ENCODE results near the gene KCNK3. TPM values are rescaled to one million over a fixed set of nuclear protein-coding genes. Genes with fewer than 3 reads are reported as not detected.

KCNK3 gene
- total RNA-seq, 1 donor from 2014 or later = 1.9 TPM

DNA sequence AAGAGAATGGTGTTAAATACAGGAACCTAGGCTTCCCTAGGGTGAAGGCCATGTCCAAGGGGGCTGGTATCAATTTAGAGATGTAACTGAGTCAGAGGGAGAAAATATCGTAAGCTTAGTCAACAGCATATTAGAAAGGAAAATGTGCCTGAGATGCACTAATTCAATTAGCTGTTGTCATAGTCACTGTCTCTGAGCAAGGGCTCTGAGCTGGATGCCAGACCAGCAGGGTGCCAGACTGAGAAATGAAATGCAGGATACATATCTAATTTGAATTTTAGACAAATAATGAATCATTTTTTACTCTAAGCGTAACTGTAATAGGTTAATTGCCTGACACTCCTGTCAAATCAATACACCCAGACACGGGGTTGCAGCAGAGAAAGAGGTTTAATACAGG is 60.1 kb downstream of the KCNK3 start:
- Histone ChIP-seq H3K79me2 (ENCODE audit: insufficient read depth, low read length) (no peaks in the 10 kb centered on the region), H3K9ac (ENCODE audit: low read length) (no peak overlapping the region), H3K27me3 (ENCODE audit: insufficient read depth, low read length) (no peaks in the 10 kb centered on the region), H3K36me3 (ENCODE audit: insufficient read depth, low read length) (no peaks in the 10 kb centered on the region), H3K27ac (ENCODE audit: low read depth, low read length) (no peak overlapping the region), H3K4me1 (ENCODE audit: insufficient read depth, low read length) (peaks cover 5% of the 10 kb centered on the region), H2AFZ (ENCODE audit: low read depth, low read length) (no peak overlapping the region), H4K20me1 (ENCODE audit: insufficient read depth, low read length) (no peaks in the 10 kb centered on the region), H3K4me2 (ENCODE audit: low read length) (no peak overlapping the region), H3K4me3 (ENCODE audit: insufficient read depth, low read depth, low read length) (no peak overlapping the region), H3K9me3 (ENCODE audit: insufficient read depth, low read depth, low read length) (no peaks in the 10 kb centered on the region)
- no peaks in the 10 kb centered on the region for H3K36me3 Mint-ChIP-seq (ENCODE audit: low read depth, unreplicated experiment)
- H3K27ac Mint-ChIP-seq (ENCODE audit: unreplicated experiment) = no peak overlapping the region
- H3K27me3 Mint-ChIP-seq (ENCODE audit: low read depth, unreplicated experiment) = peaks cover 2% of the 10 kb centered on the region
- H3K9me3 Mint-ChIP-seq (ENCODE audit: unreplicated experiment) = peaks cover 4% of the 10 kb centered on the region
- H3K4me3 Mint-ChIP-seq (ENCODE audit: unreplicated experiment) = no peak overlapping the region
- FAIRE-seq (no peak), DNase-seq (ENCODE audit: low read depth) (no peak)
- peaks cover 11% of the 10 kb centered on the region for H3K4me1 Mint-ChIP-seq (ENCODE audit: low read depth, unreplicated experiment)
- TF ChIP-seq, protein P1, sequence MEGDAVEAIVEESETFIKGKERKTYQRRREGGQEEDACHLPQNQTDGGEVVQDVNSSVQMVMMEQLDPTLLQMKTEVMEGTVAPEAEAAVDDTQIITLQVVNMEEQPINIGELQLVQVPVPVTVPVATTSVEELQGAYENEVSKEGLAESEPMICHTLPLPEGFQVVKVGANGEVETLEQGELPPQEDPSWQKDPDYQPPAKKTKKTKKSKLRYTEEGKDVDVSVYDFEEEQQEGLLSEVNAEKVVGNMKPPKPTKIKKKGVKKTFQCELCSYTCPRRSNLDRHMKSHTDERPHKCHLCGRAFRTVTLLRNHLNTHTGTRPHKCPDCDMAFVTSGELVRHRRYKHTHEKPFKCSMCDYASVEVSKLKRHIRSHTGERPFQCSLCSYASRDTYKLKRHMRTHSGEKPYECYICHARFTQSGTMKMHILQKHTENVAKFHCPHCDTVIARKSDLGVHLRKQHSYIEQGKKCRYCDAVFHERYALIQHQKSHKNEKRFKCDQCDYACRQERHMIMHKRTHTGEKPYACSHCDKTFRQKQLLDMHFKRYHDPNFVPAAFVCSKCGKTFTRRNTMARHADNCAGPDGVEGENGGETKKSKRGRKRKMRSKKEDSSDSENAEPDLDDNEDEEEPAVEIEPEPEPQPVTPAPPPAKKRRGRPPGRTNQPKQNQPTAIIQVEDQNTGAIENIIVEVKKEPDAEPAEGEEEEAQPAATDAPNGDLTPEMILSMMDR (IDR thresholded peaks at IDR 0.05; ENCODE audit: insufficient read depth, low read depth, low read length) = no peak
- no peak for TF ChIP-seq EZH2 (IDR thresholded peaks at IDR 0.05; ENCODE audit: insufficient read depth, low read length)

DNA sequence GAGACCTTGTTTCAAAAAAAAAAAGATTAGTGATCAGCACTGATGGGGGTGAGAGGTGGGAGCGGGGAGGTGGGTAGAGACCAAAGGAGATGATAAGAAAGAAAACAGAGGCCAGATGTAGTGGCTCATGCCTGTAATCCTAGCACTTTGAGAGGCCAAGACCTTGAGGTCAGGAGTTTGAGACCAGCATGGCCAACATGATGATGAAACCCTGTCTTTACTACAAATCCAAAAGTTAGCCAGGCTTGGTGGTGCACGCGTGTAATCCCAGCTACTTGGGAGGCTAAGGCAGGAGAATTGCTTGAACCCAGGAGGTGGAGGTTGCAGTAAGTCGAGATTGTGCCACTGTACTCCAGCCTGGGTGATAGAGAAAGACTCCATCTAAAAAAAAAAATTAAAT is 62.0 kb downstream of the KCNK3 start:
- H3K9me3 Mint-ChIP-seq (ENCODE audit: unreplicated experiment) = peaks cover 4% of the 10 kb centered on the region
- H3K4me1 ChIP-seq (ENCODE audit: insufficient read depth, low read length) = peaks cover 17% of the 10 kb centered on the region
- no peak overlapping the region for H3K27ac ChIP-seq (ENCODE audit: low read depth, low read length)
- H2AFZ ChIP-seq (ENCODE audit: low read depth, low read length) = no peak overlapping the region
- FAIRE-seq (no peak), DNase-seq (ENCODE audit: low read depth) (no peak)
- no peak overlapping the region for H3K4me3 Mint-ChIP-seq (ENCODE audit: unreplicated experiment)
- no peak overlapping the region for H3K4me2 ChIP-seq (ENCODE audit: low read length)
- no peaks in the 10 kb centered on the region for H3K36me3 Mint-ChIP-seq (ENCODE audit: low read depth, unreplicated experiment)
- H3K27me3 ChIP-seq (ENCODE audit: insufficient read depth, low read length) = no peaks in the 10 kb centered on the region
- H3K4me1 Mint-ChIP-seq (ENCODE audit: low read depth, unreplicated experiment) = peaks cover 23% of the 10 kb centered on the region
- H3K4me3 ChIP-seq (ENCODE audit: insufficient read depth, low read depth, low read length) = no peak overlapping the region
- peak overlapping the region; percentile 58 for H3K27ac Mint-ChIP-seq (ENCODE audit: unreplicated experiment)
- H3K36me3 ChIP-seq (ENCODE audit: insufficient read depth, low read length) = no peaks in the 10 kb centered on the region
- no peaks in the 10 kb centered on the region for H3K9me3 ChIP-seq (ENCODE audit: insufficient read depth, low read depth, low read length)
- no peak overlapping the region for H3K9ac ChIP-seq (ENCODE audit: low read length)
- no peaks in the 10 kb centered on the region for H4K20me1 ChIP-seq (ENCODE audit: insufficient read depth, low read length)
- TF ChIP-seq EZH2 (IDR thresholded peaks at IDR 0.05; ENCODE audit: insufficient read depth, low read length) = no peak
- TF ChIP-seq, protein P1 (IDR thresholded peaks at IDR 0.05; ENCODE audit: insufficient read depth, low read depth, low read length) = no peak
- peaks cover 2% of the 10 kb centered on the region for H3K27me3 Mint-ChIP-seq (ENCODE audit: low read depth, unreplicated experiment)
- no peaks in the 10 kb centered on the region for H3K79me2 ChIP-seq (ENCODE audit: insufficient read depth, low read length)

DNA sequence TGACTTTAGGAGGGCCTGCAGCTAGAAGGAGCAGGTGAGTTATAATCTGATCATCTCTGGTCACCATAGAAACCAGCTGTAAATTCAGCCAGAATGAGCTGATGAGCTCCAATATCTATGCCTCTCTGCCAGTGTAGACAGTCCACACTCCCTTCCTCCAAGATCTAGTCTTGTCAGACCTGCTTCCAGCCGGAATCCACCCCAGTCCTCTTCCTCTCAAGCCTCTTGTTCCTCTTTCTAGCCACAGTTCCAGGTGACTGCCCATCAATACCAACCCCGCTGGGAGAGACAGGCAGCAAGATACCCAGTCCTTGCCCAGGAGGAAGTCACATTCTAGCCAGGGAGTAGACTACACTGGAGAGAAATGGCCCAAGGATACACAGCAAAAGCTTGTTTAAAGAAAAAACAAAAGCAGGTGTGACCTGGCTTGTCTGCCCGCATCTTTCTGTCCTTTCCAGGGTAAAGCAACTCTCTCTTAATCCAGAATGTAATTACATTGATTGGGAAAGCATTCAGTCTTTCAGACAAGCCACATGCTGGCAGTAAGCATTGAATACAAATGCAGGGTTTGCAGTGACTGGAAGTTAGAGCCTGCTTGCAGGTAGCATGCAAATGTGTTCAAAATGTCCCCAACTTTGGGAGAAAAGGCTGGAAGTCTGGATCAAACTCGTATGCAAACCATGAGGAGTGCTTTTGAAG is 62.6 kb downstream of the KCNK3 start:
- Mint-ChIP-seq H3K27ac (ENCODE audit: unreplicated experiment) (no peak overlapping the region), H3K27me3 (ENCODE audit: low read depth, unreplicated experiment) (peaks cover 2% of the 10 kb centered on the region), H3K4me1 (ENCODE audit: low read depth, unreplicated experiment) (peaks cover 20% of the 10 kb centered on the region), H3K36me3 (ENCODE audit: low read depth, unreplicated experiment) (no peaks in the 10 kb centered on the region), H3K4me3 (ENCODE audit: unreplicated experiment) (no peak overlapping the region), H3K9me3 (ENCODE audit: unreplicated experiment) (peaks cover 4% of the 10 kb centered on the region)
- DNase-seq (ENCODE audit: low read depth) = no peak
- peaks cover 17% of the 10 kb centered on the region for H3K4me1 ChIP-seq (ENCODE audit: insufficient read depth, low read length)
- H3K27ac ChIP-seq (ENCODE audit: low read depth, low read length) = no peak overlapping the region
- H3K36me3 ChIP-seq (ENCODE audit: insufficient read depth, low read length) = no peaks in the 10 kb centered on the region
- H3K79me2 ChIP-seq (ENCODE audit: insufficient read depth, low read length) = no peaks in the 10 kb centered on the region
- no peaks in the 10 kb centered on the region for H3K9me3 ChIP-seq (ENCODE audit: insufficient read depth, low read depth, low read length)
- TF ChIP-seq EZH2 (IDR thresholded peaks at IDR 0.05; ENCODE audit: insufficient read depth, low read length) = no peak
- TF ChIP-seq, protein P1 (IDR thresholded peaks at IDR 0.05; ENCODE audit: insufficient read depth, low read depth, low read length) = no peak
- no peak overlapping the region for H3K4me3 ChIP-seq (ENCODE audit: insufficient read depth, low read depth, low read length)
- H2AFZ ChIP-seq (ENCODE audit: low read depth, low read length) = no peak overlapping the region
- no peak for FAIRE-seq
- no peaks in the 10 kb centered on the region for H4K20me1 ChIP-seq (ENCODE audit: insufficient read depth, low read length)
- H3K4me2 ChIP-seq (ENCODE audit: low read length) = no peak overlapping the region
- H3K27me3 ChIP-seq (ENCODE audit: insufficient read depth, low read length) = no peaks in the 10 kb centered on the region
- H3K9ac ChIP-seq (ENCODE audit: low read length) = no peak overlapping the region

All from astrocyte (in vitro differentiated cells and primary cell).